WTC11 (cell line): Measurements from ENCODE around the gene MOBP. TPM values are rescaled to one million over a fixed set of nuclear protein-coding genes. Genes with fewer than 3 reads are reported as not detected.

Source experiments
- ATAC-seq: fragments of 200-7000 bp; cut with Tn5 transposase; 2 replicates; pipeline ENCODE4 v1.10.0; 2021; ENCODE audit warnings: mild to moderate bottlenecking, moderate library complexity
- CTCF ChIA-PET: fragments of 300-600 bp; sonication (Branson Sonifier 250); formaldehyde crosslinking; loops from one replicate; lab custom pipeline; 2021; ENCODE audit warnings: antibody characterized with exemption; lab: Charles Lee
- POLR2A ChIA-PET: fragments of 350-600 bp; sonication (Branson Sonifier 250); formaldehyde crosslinking; loops from one replicate; lab custom pipeline; 2021; ENCODE audit warnings: antibody characterized with exemption; lab: Charles Lee
- DNase-seq: peaks from one replicate; pipeline ENCODE4 v3.0.0; 2021; ENCODE audit warnings: low spot score
- H3K27ac Mint-ChIP-seq: 2 replicates; pipeline ENCODE4 v1.8.0; 2021; ENCODE audit warnings: mixed read lengths
- H3K27me3 Mint-ChIP-seq: 2 replicates; pipeline ENCODE4 v1.8.0; 2021; ENCODE audit warnings: low read depth, mild to moderate bottlenecking, moderate library complexity, mixed read lengths
- H3K36me3 Mint-ChIP-seq: 2 replicates; pipeline ENCODE4 v1.8.0; 2021; ENCODE audit warnings: mixed read lengths
- H3K4me1 Mint-ChIP-seq: 2 replicates; pipeline ENCODE4 v1.8.0; 2022; ENCODE audit warnings: mixed read lengths
- H3K4me3 Mint-ChIP-seq: 2 replicates; pipeline ENCODE4 v1.8.0; 2021; ENCODE audit warnings: mild to moderate bottlenecking, moderate library complexity, mixed read lengths
- H3K9me3 Mint-ChIP-seq: 2 replicates; pipeline ENCODE4 v1.8.0; 2021; ENCODE audit warnings: mixed read lengths
- ATF1 ChIP-seq: sonication (generic); formaldehyde crosslinking; IDR thresholded peaks from 2 replicates; pipeline ENCODE4 v1.8.1; 2023; ENCODE audit warnings: mild to moderate bottlenecking, moderate library complexity, missing genetic modification reagents
- ATF3 ChIP-seq: sonication (generic); formaldehyde crosslinking; conservative IDR thresholded peaks from 2 replicates; pipeline ENCODE4 v1.8.1; 2022; ENCODE audit warnings: mild to moderate bottlenecking, missing genetic modification reagents
- E2F4 ChIP-seq: sonication (generic); formaldehyde crosslinking; IDR thresholded peaks from 2 replicates; pipeline ENCODE4 v1.8.1; 2022; ENCODE audit warnings: low read depth, mild to moderate bottlenecking, moderate library complexity, missing genetic modification reagents, borderline replicate concordance
- FOXJ3 ChIP-seq: sonication (generic); formaldehyde crosslinking; IDR thresholded peaks from 2 replicates; pipeline ENCODE4 v1.9.0; 2021; ENCODE audit warnings: missing genetic modification reagents, mild to moderate bottlenecking, borderline replicate concordance
- MYBL2 ChIP-seq: sonication (generic); formaldehyde crosslinking; IDR thresholded peaks from 2 replicates; pipeline ENCODE4 v1.8.1; 2023; ENCODE audit warnings: mild to moderate bottlenecking, moderate library complexity, missing genetic modification reagents
- NR1H2 ChIP-seq: sonication (generic); formaldehyde crosslinking; IDR thresholded peaks from 2 replicates; pipeline ENCODE4 v1.9.0; 2021; ENCODE audit warnings: mild to moderate bottlenecking, moderate library complexity, missing genetic modification reagents
- NR2C2 ChIP-seq: sonication (generic); formaldehyde crosslinking; IDR thresholded peaks from 2 replicates; pipeline ENCODE4 v1.8.0; 2022; ENCODE audit warnings: mild to moderate bottlenecking, missing genetic modification reagents
- SMAD4 ChIP-seq: sonication (generic); formaldehyde crosslinking; IDR thresholded peaks from 2 replicates; pipeline ENCODE4 v1.8.0; 2022; ENCODE audit warnings: mild to moderate bottlenecking, missing genetic modification reagents
- TEAD1 ChIP-seq: sonication (generic); formaldehyde crosslinking; IDR thresholded peaks from 2 replicates; pipeline ENCODE4 v1.8.0; 2022; ENCODE audit warnings: mild to moderate bottlenecking, missing genetic modification reagents
- TEAD4 ChIP-seq: sonication (generic); formaldehyde crosslinking; IDR thresholded peaks from 2 replicates; pipeline ENCODE4 v1.8.0; 2022; ENCODE audit warnings: mild to moderate bottlenecking, missing genetic modification reagents
- ZNF281 ChIP-seq: sonication (generic); formaldehyde crosslinking; IDR thresholded peaks from 2 replicates; pipeline ENCODE4 v1.8.0; 2023; ENCODE audit warnings: mild to moderate bottlenecking, missing genetic modification reagents
- ZSCAN18 ChIP-seq: fragments of 250-450 bp; sonication (Bioruptor Pico); IDR thresholded peaks from 2 replicates; pipeline ENCODE4 v2.1.2; 2022; ENCODE audit warnings: mild to moderate bottlenecking, moderate library complexity
- total RNA-seq: library from RNA; stranded (reverse); gene quantifications from 3 replicates; pipeline ENCODE4 v1.2.3, GENCODE V29; 2021
- TF ChIP-seq, protein P1 (sequence below): fragments of 250-450 bp; sonication (Bioruptor Pico); IDR thresholded peaks from 2 replicates; pipeline ENCODE4 v1.9.0; 2021; ENCODE audit warnings: moderate library complexity, mild to moderate bottlenecking, inconsistent platforms, borderline replicate concordance
- TF ChIP-seq, protein P2 (sequence below): sonication (generic); formaldehyde crosslinking; IDR thresholded peaks from 2 replicates; pipeline ENCODE4 v1.8.1; 2023; ENCODE audit warnings: mild to moderate bottlenecking, missing genetic modification reagents
- TF ChIP-seq, protein P3 (sequence below): sonication (generic); formaldehyde crosslinking; IDR thresholded peaks from 2 replicates; pipeline ENCODE4 v1.8.0; 2022; ENCODE audit warnings: missing genetic modification reagents

Gene MOBP
- total RNA-seq, 1 experiment from 2014 or later: 0.13 TPM

DNA sequence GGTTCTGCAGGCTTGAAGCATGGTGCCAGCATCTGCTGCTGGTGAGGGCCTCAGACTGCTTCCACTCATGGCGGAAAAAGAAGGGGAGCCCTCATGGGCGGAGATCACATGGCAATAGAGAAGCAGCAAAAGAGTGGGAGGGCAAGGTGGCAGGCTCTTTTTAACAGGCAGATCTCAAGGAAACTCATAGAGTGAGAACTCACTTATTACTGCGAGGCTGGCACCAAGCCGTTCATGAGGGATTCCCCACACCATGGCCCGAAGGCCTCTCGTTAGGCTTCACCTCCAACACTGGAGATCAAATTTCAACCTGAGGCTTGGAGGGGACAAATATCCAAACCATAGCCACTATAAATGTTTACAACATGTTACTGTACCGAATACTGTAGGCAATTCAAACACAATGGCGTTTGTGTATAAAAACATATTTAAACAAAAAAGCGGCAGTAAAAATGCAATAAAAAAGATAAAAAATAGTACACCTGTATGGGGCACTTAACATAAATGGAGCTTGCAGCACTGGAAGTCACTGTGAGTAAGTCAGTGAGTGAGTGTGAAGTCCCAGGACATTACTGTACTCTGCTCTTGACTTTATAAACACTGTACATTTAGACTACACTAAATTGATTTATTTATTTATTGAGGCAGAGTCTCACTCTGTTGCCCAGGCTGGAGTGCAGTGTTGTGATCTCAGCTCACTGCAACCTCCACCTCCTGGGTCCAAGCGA lies 18.8 kb upstream of the MOBP start:
- no peaks in the 10 kb centered on the region for H3K27me3 Mint-ChIP-seq
- H3K4me3 Mint-ChIP-seq: no peak overlapping the region
- no peak for ATAC-seq
- no peaks in the 10 kb centered on the region for H3K36me3 Mint-ChIP-seq
- peaks cover 4% of the 10 kb centered on the region for H3K9me3 Mint-ChIP-seq
- H3K4me1 Mint-ChIP-seq: peaks cover 12% of the 10 kb centered on the region
- TF ChIP-seq ZSCAN18 (CRISPR knock-in tag): no peak
- TF ChIP-seq MYBL2 (CRISPR knock-in tag): no peak
- TF ChIP-seq, protein P1, sequence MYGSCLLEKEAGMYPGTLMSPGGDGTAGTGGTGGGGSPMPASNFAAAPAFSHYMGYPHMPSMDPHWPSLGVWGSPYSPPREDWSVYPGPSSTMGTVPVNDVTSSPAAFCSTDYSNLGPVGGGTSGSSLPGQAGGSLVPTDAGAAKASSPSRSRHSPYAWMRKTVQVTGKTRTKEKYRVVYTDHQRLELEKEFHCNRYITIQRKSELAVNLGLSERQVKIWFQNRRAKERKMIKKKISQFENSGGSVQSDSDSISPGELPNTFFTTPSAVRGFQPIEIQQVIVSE (CRISPR knock-in tag): no peak
- TF ChIP-seq ATF1 (CRISPR knock-in tag): no peak
- TF ChIP-seq, protein P2, sequence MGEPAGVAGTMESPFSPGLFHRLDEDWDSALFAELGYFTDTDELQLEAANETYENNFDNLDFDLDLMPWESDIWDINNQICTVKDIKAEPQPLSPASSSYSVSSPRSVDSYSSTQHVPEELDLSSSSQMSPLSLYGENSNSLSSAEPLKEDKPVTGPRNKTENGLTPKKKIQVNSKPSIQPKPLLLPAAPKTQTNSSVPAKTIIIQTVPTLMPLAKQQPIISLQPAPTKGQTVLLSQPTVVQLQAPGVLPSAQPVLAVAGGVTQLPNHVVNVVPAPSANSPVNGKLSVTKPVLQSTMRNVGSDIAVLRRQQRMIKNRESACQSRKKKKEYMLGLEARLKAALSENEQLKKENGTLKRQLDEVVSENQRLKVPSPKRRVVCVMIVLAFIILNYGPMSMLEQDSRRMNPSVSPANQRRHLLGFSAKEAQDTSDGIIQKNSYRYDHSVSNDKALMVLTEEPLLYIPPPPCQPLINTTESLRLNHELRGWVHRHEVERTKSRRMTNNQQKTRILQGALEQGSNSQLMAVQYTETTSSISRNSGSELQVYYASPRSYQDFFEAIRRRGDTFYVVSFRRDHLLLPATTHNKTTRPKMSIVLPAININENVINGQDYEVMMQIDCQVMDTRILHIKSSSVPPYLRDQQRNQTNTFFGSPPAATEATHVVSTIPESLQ (CRISPR knock-in tag): no peak
- TF ChIP-seq TEAD4 (CRISPR knock-in tag): no peak
- TF ChIP-seq SMAD4 (CRISPR knock-in tag): no peak
- no peak for TF ChIP-seq NR2C2 (CRISPR knock-in tag)
- no peak for TF ChIP-seq NR1H2 (CRISPR knock-in tag)
- TF ChIP-seq, protein P3, sequence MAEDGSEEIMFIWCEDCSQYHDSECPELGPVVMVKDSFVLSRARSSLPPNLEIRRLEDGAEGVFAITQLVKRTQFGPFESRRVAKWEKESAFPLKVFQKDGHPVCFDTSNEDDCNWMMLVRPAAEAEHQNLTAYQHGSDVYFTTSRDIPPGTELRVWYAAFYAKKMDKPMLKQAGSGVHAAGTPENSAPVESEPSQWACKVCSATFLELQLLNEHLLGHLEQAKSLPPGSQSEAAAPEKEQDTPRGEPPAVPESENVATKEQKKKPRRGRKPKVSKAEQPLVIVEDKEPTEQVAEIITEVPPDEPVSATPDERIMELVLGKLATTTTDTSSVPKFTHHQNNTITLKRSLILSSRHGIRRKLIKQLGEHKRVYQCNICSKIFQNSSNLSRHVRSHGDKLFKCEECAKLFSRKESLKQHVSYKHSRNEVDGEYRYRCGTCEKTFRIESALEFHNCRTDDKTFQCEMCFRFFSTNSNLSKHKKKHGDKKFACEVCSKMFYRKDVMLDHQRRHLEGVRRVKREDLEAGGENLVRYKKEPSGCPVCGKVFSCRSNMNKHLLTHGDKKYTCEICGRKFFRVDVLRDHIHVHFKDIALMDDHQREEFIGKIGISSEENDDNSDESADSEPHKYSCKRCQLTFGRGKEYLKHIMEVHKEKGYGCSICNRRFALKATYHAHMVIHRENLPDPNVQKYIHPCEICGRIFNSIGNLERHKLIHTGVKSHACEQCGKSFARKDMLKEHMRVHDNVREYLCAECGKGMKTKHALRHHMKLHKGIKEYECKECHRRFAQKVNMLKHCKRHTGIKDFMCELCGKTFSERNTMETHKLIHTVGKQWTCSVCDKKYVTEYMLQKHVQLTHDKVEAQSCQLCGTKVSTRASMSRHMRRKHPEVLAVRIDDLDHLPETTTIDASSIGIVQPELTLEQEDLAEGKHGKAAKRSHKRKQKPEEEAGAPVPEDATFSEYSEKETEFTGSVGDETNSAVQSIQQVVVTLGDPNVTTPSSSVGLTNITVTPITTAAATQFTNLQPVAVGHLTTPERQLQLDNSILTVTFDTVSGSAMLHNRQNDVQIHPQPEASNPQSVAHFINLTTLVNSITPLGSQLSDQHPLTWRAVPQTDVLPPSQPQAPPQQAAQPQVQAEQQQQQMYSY (CRISPR knock-in tag): no peak
- TF ChIP-seq ZNF281 (CRISPR knock-in tag): no peak
- no peak for TF ChIP-seq E2F4 (CRISPR knock-in tag)
- no peak for TF ChIP-seq FOXJ3 (CRISPR knock-in tag)
- no peak for TF ChIP-seq ATF3 (CRISPR knock-in tag)
- no peak for TF ChIP-seq TEAD1 (CRISPR knock-in tag)
- TF ChIP-seq, all 79 proteins: peak for 0
- no peak overlapping the region for H3K27ac Mint-ChIP-seq
- no peak for DNase-seq
- POLR2A ChIA-PET: no interaction called here
- CTCF ChIA-PET: interaction anchor here (1.0 to 2.9 kb wide), 9 partner anchors 9 to 128 kb away, joined by 3 to 54 read pairs (median 5); partner anchors contain the start of gene MOBP
